Neural progenitor cell (in vitro differentiated cells): Measurements from ENCODE around the gene PHAX. TPM values are rescaled to one million over a fixed set of nuclear protein-coding genes. Genes with fewer than 3 reads are reported as not detected.
"Not testable (repeated sequence)": the region's sequence is repeated elsewhere in the genome, so short reads cannot be mapped to it uniquely, and the experiment has no call there.

Experiments used
- DNase-seq: peaks from one replicate; pipeline ENCODE4 v3.0.0-alpha.2; 2016; ENCODE audit warnings: low spot score
- H2AFZ ChIP-seq: fragments of 200-600 bp; sonication (generic); replicated peaks from 2 replicates; pipeline ENCODE4 v1.6.1; 2016; ENCODE audit warnings: antibody characterized with exemption
- H3F3A ChIP-seq: fragments of 200-600 bp; sonication (generic); 2 replicates; pipeline ENCODE4 v1.6.1; 2016; ENCODE audit warnings: antibody characterized with exemption, low read depth
- H3K27ac ChIP-seq: fragments of 200-600 bp; sonication (generic); 2 replicates; pipeline ENCODE4 v1.5.1; 2016; ENCODE audit warnings: mild to moderate bottlenecking
- H3K27me3 ChIP-seq: fragments of 200-600 bp; sonication (generic); 2 replicates; pipeline ENCODE4 v1.6.1; 2016; ENCODE audit warnings: mild to moderate bottlenecking, moderate library complexity
- H3K36me3 ChIP-seq: fragments of 200-600 bp; sonication (generic); 2 replicates; pipeline ENCODE4 v1.5.1; 2016
- H3K4me1 ChIP-seq: fragments of 200-600 bp; sonication (generic); 2 replicates; pipeline ENCODE4 v1.6.1; 2016; ENCODE audit warnings: mixed run types
- H3K4me2 ChIP-seq: fragments of 200-600 bp; sonication (generic); 2 replicates; pipeline ENCODE4 v1.6.1; 2016
- H3K4me3 ChIP-seq: fragments of 200-600 bp; sonication (generic); 2 replicates; pipeline ENCODE4 v1.5.1; 2016
- H3K79me2 ChIP-seq: fragments of 200-600 bp; sonication (generic); 2 replicates; pipeline ENCODE4 v1.6.1; 2016; ENCODE audit warnings: low read depth
- H3K9ac ChIP-seq: fragments of 200-600 bp; sonication (generic); 2 replicates; pipeline ENCODE4 v1.6.1; 2016
- H3K9me3 ChIP-seq: fragments of 200-600 bp; sonication (generic); 2 replicates; pipeline ENCODE4 v1.5.1; 2016; ENCODE audit warnings: low read depth
- H4K20me1 ChIP-seq: fragments of 200-600 bp; sonication (generic); 2 replicates; pipeline ENCODE4 v1.6.1; 2016; ENCODE audit warnings: low read depth
- H3K27ac Mint-ChIP-seq: 3 replicates; pipeline ENCODE4 v1.8.0; 2021; ENCODE audit warnings: mixed read lengths
- H3K27me3 Mint-ChIP-seq: 2 replicates; pipeline ENCODE4 v1.8.0; 2022; ENCODE audit warnings: low read depth, mild to moderate bottlenecking, inconsistent platforms, moderate library complexity, mixed read lengths; ENCODE audit not compliant: insufficient read depth
- H3K36me3 Mint-ChIP-seq: 3 replicates; pipeline ENCODE4 v1.8.0; 2021; ENCODE audit warnings: mixed read lengths
- H3K4me1 Mint-ChIP-seq: 3 replicates; pipeline ENCODE4 v1.8.0; 2021; ENCODE audit warnings: mixed read lengths
- H3K4me3 Mint-ChIP-seq: 3 replicates; pipeline ENCODE4 v1.8.0; 2021; ENCODE audit warnings: mild to moderate bottlenecking, moderate library complexity, mixed read lengths
- H3K9me3 Mint-ChIP-seq: 3 replicates; pipeline ENCODE4 v1.8.0; 2020; ENCODE audit warnings: mixed read lengths
- CTCF ChIP-seq: fragments of 200-600 bp; sonication (generic); IDR thresholded peaks from 2 replicates; pipeline ENCODE4 v1.5.1; 2017; ENCODE audit warnings: antibody characterized with exemption, mild to moderate bottlenecking
- EZH2 ChIP-seq: fragments of 200-600 bp; sonication (generic); IDR thresholded peaks from 2 replicates; pipeline ENCODE4 v1.6.1; 2017; ENCODE audit warnings: antibody characterized with exemption, mild to moderate bottlenecking, moderate library complexity
- EZH2phosphoT487 ChIP-seq: fragments of 200-600 bp; sonication (generic); IDR thresholded peaks from 2 replicates; pipeline ENCODE4 v1.6.1; 2017; ENCODE audit warnings: antibody characterized with exemption
- total RNA-seq: library from RNA; depleted of rRNA; stranded (reverse); fragments of >200 nt; gene quantifications from 2 replicates; pipeline ENCODE4 v1.2.3, GENCODE V29; 2015; ENCODE audit warnings: low replicate concordance

PHAX gene
- total RNA-seq, 1 donor from 2014 or later, result 86.8 TPM

- Histone ChIP-seq H3K36me3 (no peaks in the 10 kb centered on the region), H3K4me1 (no peaks in the 10 kb centered on the region), H3K4me3 (no peak overlapping the region), H3K9ac (no peak overlapping the region), H3F3A (no peaks in the 10 kb centered on the region), H4K20me1 (peaks cover 51% of the 10 kb centered on the region), H3K9me3 (no peaks in the 10 kb centered on the region), H3K79me2 (peaks cover 79% of the 10 kb centered on the region), H3K27me3 (no peaks in the 10 kb centered on the region), H3K27ac (no peak overlapping the region), H3K4me2 (no peak overlapping the region), H2AFZ (no peak overlapping the region)
- no peak overlapping the region for H3K27ac Mint-ChIP-seq
- no peak overlapping the region for H3K4me3 Mint-ChIP-seq
- H3K27me3 Mint-ChIP-seq, result peaks cover 4% of the 10 kb centered on the region
- no peak for TF ChIP-seq EZH2phosphoT487
- no peak for TF ChIP-seq CTCF
- H3K4me1 Mint-ChIP-seq, result no peaks in the 10 kb centered on the region
- H3K9me3 Mint-ChIP-seq, result no peaks in the 10 kb centered on the region
- H3K36me3 Mint-ChIP-seq, result peaks cover 27% of the 10 kb centered on the region
- DNase-seq, result no peak
These were observed 13.3 kb downstream of the PHAX start for GRCh38 chr5:126613941-126614592.

GRCh38 chr5:126615286-126615685 is 14.5 kb downstream of the PHAX start:
- no peaks in the 10 kb centered on the region for H3K36me3 ChIP-seq
- H3K4me3 ChIP-seq, result no peak overlapping the region
- no peak overlapping the region for H3K4me2 ChIP-seq
- TF ChIP-seq CTCF (no peak), EZH2 (no peak), EZH2phosphoT487 (no peak)
- Mint-ChIP-seq H3K9me3 (no peaks in the 10 kb centered on the region), H3K36me3 (peaks cover 23% of the 10 kb centered on the region), H3K27ac (no peak overlapping the region), H3K4me3 (no peak overlapping the region), H3K27me3 (peaks cover 4% of the 10 kb centered on the region), H3K4me1 (no peaks in the 10 kb centered on the region)
- peaks cover 66% of the 10 kb centered on the region for H3K79me2 ChIP-seq
- H3K9me3 ChIP-seq, result no peaks in the 10 kb centered on the region
- H3K27me3 ChIP-seq, result no peaks in the 10 kb centered on the region
- H3K27ac ChIP-seq, result no peak overlapping the region
- peaks cover 47% of the 10 kb centered on the region for H4K20me1 ChIP-seq
- H3K4me1 ChIP-seq, result no peaks in the 10 kb centered on the region
- DNase-seq, result no peak
- H2AFZ ChIP-seq, result no peak overlapping the region
- H3F3A ChIP-seq, result no peaks in the 10 kb centered on the region
- no peak overlapping the region for H3K9ac ChIP-seq

GRCh38 chr5:126617603-126618002 is 16.9 kb downstream of the PHAX start:
- H3K4me3 Mint-ChIP-seq, H3K9me3 Mint-ChIP-seq, H3K4me1 ChIP-seq, H3K36me3 ChIP-seq, H2AFZ ChIP-seq, H3K27me3 ChIP-seq, H3F3A ChIP-seq, H3K27me3 Mint-ChIP-seq, H3K27ac Mint-ChIP-seq, H3K9ac ChIP-seq, H3K9me3 ChIP-seq, H3K4me1 Mint-ChIP-seq, H3K27ac ChIP-seq, DNase-seq, H3K4me2 ChIP-seq, H3K4me3 ChIP-seq: not testable (repeated sequence)
- H3K79me2 ChIP-seq, result peaks cover 55% of the 10 kb centered on the region
- peaks cover 19% of the 10 kb centered on the region for H3K36me3 Mint-ChIP-seq
- H4K20me1 ChIP-seq, result peaks cover 24% of the 10 kb centered on the region

GRCh38 chr5:126619781-126620180 is 19.0 kb downstream of the PHAX start:
- H4K20me1 ChIP-seq, result peaks cover 9% of the 10 kb centered on the region
- Mint-ChIP-seq H3K9me3 (no peaks in the 10 kb centered on the region), H3K4me1 (no peaks in the 10 kb centered on the region), H3K36me3 (peaks cover 22% of the 10 kb centered on the region), H3K27me3 (peaks cover 2% of the 10 kb centered on the region), H3K27ac (no peak overlapping the region), H3K4me3 (no peak overlapping the region)
- no peak for TF ChIP-seq EZH2phosphoT487
- no peak for TF ChIP-seq EZH2
- TF ChIP-seq CTCF, result no peak
- H3K9ac ChIP-seq, result no peak overlapping the region
- H3K4me3 ChIP-seq, result no peak overlapping the region
- H2AFZ ChIP-seq, result no peak overlapping the region
- no peak for DNase-seq
- no peaks in the 10 kb centered on the region for H3K9me3 ChIP-seq
- H3K27me3 ChIP-seq, result no peaks in the 10 kb centered on the region
- no peak overlapping the region for H3K27ac ChIP-seq
- peaks cover 34% of the 10 kb centered on the region for H3K79me2 ChIP-seq
- H3K4me1 ChIP-seq, result no peaks in the 10 kb centered on the region
- peaks cover 13% of the 10 kb centered on the region for H3K36me3 ChIP-seq
- H3F3A ChIP-seq, result no peaks in the 10 kb centered on the region
- no peak overlapping the region for H3K4me2 ChIP-seq
